ENCODE measurements around the gene C4orf46.

GRCh38 chr4:158644356-158644755 lies 27.3 kb downstream of the C4orf46 start:
- no peak for TF ChIP-seq REST (IDR thresholded peaks at IDR 0.05; ENCODE audit: unreplicated experiment)
- no peak for TF ChIP-seq CTCF (conservative IDR thresholded peaks at IDR 0.05; ENCODE audit: low read depth in 2 of 2)
- no peak for TF ChIP-seq POLR2AphosphoS5 (IDR thresholded peaks at IDR 0.05; ENCODE audit: low read depth)

Data from GM23338 (cell line).